ENCODE results near the gene EHD2.

The EHD2 gene

DNA sequence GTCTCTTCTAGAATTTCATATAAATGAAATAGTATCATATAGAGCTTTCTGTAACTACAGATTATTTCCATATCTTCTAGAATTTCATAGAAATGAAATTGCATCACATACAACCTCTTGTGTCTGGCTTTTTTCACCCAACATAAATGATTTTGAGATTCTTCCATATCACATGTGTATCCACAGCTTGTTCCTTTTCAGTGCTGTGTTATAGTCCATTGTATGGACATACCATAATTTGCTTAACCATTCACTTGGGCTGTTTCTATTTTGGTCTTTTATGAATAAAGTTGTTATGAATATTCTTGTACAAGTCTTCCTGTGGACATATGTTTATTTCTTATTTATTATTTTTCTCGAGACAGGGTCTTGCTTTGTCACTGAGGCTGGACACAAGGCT, 79.4 kb downstream of the EHD2 start:
- TF ChIP-seq, protein P1, sequence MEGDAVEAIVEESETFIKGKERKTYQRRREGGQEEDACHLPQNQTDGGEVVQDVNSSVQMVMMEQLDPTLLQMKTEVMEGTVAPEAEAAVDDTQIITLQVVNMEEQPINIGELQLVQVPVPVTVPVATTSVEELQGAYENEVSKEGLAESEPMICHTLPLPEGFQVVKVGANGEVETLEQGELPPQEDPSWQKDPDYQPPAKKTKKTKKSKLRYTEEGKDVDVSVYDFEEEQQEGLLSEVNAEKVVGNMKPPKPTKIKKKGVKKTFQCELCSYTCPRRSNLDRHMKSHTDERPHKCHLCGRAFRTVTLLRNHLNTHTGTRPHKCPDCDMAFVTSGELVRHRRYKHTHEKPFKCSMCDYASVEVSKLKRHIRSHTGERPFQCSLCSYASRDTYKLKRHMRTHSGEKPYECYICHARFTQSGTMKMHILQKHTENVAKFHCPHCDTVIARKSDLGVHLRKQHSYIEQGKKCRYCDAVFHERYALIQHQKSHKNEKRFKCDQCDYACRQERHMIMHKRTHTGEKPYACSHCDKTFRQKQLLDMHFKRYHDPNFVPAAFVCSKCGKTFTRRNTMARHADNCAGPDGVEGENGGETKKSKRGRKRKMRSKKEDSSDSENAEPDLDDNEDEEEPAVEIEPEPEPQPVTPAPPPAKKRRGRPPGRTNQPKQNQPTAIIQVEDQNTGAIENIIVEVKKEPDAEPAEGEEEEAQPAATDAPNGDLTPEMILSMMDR (IDR thresholded peaks at IDR 0.05; ENCODE audit: borderline replicate concordance, insufficient read depth, low read depth, low read length), result no peak
- H3K4me3 ChIP-seq (ENCODE audit: low read depth, low read length), result no peak overlapping the region

Measured in GM12875 (cell line).